ENCODE results near the gene GALNT18.

Gene GALNT18

GRCh38 chr11:11588891-11589290, 32.9 kb downstream of the GALNT18 start:
- no peak for TF ChIP-seq CTCF (IDR thresholded peaks at IDR 0.05; ENCODE audit: low read depth, low read length)
- Histone ChIP-seq H3K27me3 (no peaks in the 10 kb centered on the region), H3K9me3 (no peaks in the 10 kb centered on the region), H3K4me3 (ENCODE audit: low read depth, low read length) (no peak overlapping the region), H3K36me3 (no peaks in the 10 kb centered on the region), H3K4me1 (no peaks in the 10 kb centered on the region)
- DNase-seq, result no peak

- Histone ChIP-seq H3K27me3 (no peaks in the 10 kb centered on the region), H3K4me3 (ENCODE audit: low read depth, low read length) (no peak overlapping the region), H3K4me1 (no peaks in the 10 kb centered on the region), H3K9me3 (no peaks in the 10 kb centered on the region), H3K36me3 (no peaks in the 10 kb centered on the region)
- TF ChIP-seq CTCF (IDR thresholded peaks at IDR 0.05; ENCODE audit: low read depth, low read length), result no peak
- DNase-seq, result no peak
Measured at GRCh38 chr11:11588243-11588642, 33.6 kb downstream of the GALNT18 start.

GRCh38 chr11:11587122-11587521, 34.7 kb downstream of the GALNT18 start:
- Histone ChIP-seq H3K9me3 (no peaks in the 10 kb centered on the region), H3K36me3 (no peaks in the 10 kb centered on the region), H3K4me3 (ENCODE audit: low read depth, low read length) (no peak overlapping the region), H3K27me3 (no peaks in the 10 kb centered on the region), H3K4me1 (no peaks in the 10 kb centered on the region)
- TF ChIP-seq CTCF (IDR thresholded peaks at IDR 0.05; ENCODE audit: low read depth, low read length), result no peak
- no peak for DNase-seq

- Histone ChIP-seq H3K9me3 (no peaks in the 10 kb centered on the region), H3K4me3 (ENCODE audit: low read depth, low read length) (no peak overlapping the region), H3K36me3 (no peaks in the 10 kb centered on the region), H3K4me1 (no peaks in the 10 kb centered on the region), H3K27me3 (no peaks in the 10 kb centered on the region)
- DNase-seq, result no peak
- no peak for TF ChIP-seq CTCF (IDR thresholded peaks at IDR 0.05; ENCODE audit: low read depth, low read length)
Measured at GRCh38 chr11:11586465-11586864, 35.3 kb downstream of the GALNT18 start.

GRCh38 chr11:11584937-11585336, 36.9 kb downstream of the GALNT18 start:
- Histone ChIP-seq H3K9me3 (no peaks in the 10 kb centered on the region), H3K4me3 (ENCODE audit: low read depth, low read length) (no peak overlapping the region), H3K27me3 (no peaks in the 10 kb centered on the region), H3K4me1 (no peaks in the 10 kb centered on the region), H3K36me3 (no peaks in the 10 kb centered on the region)
- no peak for DNase-seq
- no peak for TF ChIP-seq CTCF (IDR thresholded peaks at IDR 0.05; ENCODE audit: low read depth, low read length)

GRCh38 chr11:11584530-11584810, 37.3 kb downstream of the GALNT18 start:
- TF ChIP-seq CTCF (IDR thresholded peaks at IDR 0.05; ENCODE audit: low read depth, low read length), result no peak
- no peaks in the 10 kb centered on the region for H3K36me3 ChIP-seq
- H3K9me3 ChIP-seq, result no peaks in the 10 kb centered on the region
- H3K4me1 ChIP-seq, result no peaks in the 10 kb centered on the region
- H3K27me3 ChIP-seq, result no peaks in the 10 kb centered on the region
- DNase-seq, result no peak
- no peak overlapping the region for H3K4me3 ChIP-seq (ENCODE audit: low read depth, low read length)
